ENCODE results near the gene FMNL1. TPM values are rescaled to one million over a fixed set of nuclear protein-coding genes. Genes with fewer than 3 reads are reported as not detected.

The FMNL1 gene
- total and polyA plus RNA-seq, 10 of the 15 experiments (the other 5 are each of a cell fraction or from before 2014, with no cell fraction given), result 3.3 to 108 (median 19.5) TPM

DNA sequence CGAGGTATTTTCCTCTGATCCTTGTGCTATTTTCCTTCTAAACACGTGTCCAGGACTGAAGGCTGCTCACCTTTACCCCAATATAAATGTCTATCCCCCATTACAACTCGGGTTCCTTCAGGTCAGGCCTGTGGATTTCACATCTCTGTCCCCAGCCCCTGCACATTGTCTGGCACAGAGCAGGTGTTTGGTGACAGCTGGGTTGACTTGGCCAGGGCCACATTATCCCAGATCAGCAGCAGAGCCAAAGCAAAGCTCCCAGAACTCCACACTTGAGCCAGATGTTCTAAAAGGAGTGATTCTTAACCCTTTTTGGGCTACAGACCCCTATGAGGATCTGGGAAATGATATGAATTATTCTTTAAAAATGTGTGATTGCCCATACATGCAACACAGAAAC is 58.2 kb downstream of the FMNL1 start:
- no peak overlapping the region for H3K4me2 ChIP-seq (ENCODE audit: control insufficient read depth, insufficient read depth)
- ATAC-seq (no peak), DNase-seq (ENCODE audit: low read depth, low spot score) (no peak), FAIRE-seq (no peak)
- peaks cover 22 to 23% of the 10 kb centered on the region in 2 experiments for H3K36me3 ChIP-seq (ENCODE audit: control insufficient read depth in 2 of 2, insufficient read depth in 2 of 2, low read length in 1 of 2)
- RAD21 ChIA-PET (ENCODE audit: unreplicated experiment), result interaction anchor here (6.2 kb wide), 1 partner anchor 103 kb away, joined by 150 read pairs; no protein-coding TSS in a partner anchor
- WGBS (ENCODE audit: insufficient coverage, insufficient replicate concordance, low lambda C conversion rate, missing lambda C conversion rate), result 98% methylated on average over 3 of the region's 3 CpGs
- intact Hi-C loops (cut with micrococcal nuclease; ENCODE audit: unreplicated experiment) (loop anchor here (5.0 kb wide), 1 partner anchor 58 kb away; the partner anchor contains the start of gene FMNL1), in situ Hi-C loops (cut with MboI) (loop anchor here (5.0 kb wide), 1 partner anchor 107 kb away; no protein-coding TSS in a partner anchor)
- no peak overlapping the region for H3K4me3 ChIP-seq
- no peaks in the 10 kb centered on the region for H3K9me3 ChIP-seq (replicated peaks; ENCODE audit: control insufficient read depth, insufficient read depth, low read length)
- no peak overlapping the region for H3K27ac ChIP-seq (ENCODE audit: control insufficient read depth, insufficient read depth)
- no peak overlapping the region for H3K9ac ChIP-seq (ENCODE audit: control insufficient read depth, insufficient read depth, low read length)
- SMC1A ChIA-PET (ENCODE audit: uncharacterized antibody, unreplicated experiment), result interaction anchor here (1.7 kb wide), 1 partner anchor 105 kb away, joined by 4 read pairs; no protein-coding TSS in a partner anchor
- no TSS peak for BruUV-seq (replicated peaks)
- no peaks in the 10 kb centered on the region for H3K79me2 ChIP-seq (ENCODE audit: control insufficient read depth, insufficient read depth, low read length)
- TF ChIP-seq TAF1 (IDR thresholded peaks at IDR 0.05; ENCODE audit: borderline replicate concordance, low read depth, low read length) (no peak), NR2C1 (IDR thresholded peaks at IDR 0.05) (no peak), CBX5 (IDR thresholded peaks at IDR 0.05; ENCODE audit: low read depth) (no peak), ZZZ3 (IDR thresholded peaks at IDR 0.05; ENCODE audit: control insufficient read depth, insufficient read length, low read depth) (no peak), CHD1 (IDR thresholded peaks at IDR 0.05; ENCODE audit: low read depth, low read length) (no peak), EGR1 (IDR thresholded peaks at IDR 0.05; ENCODE audit: borderline replicate concordance in 1 of 2, low read depth in 2 of 2, low read length in 2 of 2) (no peak), POLR2AphosphoS5 (IDR thresholded peaks at IDR 0.05; ENCODE audit: low read length) (no peak), NFXL1 (IDR thresholded peaks at IDR 0.05; ENCODE audit: borderline replicate concordance) (no peak), RCOR1 (conservative IDR thresholded peaks at IDR 0.05; ENCODE audit: low read depth, low read length) (no peak), ATF7 (IDR thresholded peaks at IDR 0.05; ENCODE audit: low read depth) (no peak)
- TF ChIP-seq, protein P1, sequence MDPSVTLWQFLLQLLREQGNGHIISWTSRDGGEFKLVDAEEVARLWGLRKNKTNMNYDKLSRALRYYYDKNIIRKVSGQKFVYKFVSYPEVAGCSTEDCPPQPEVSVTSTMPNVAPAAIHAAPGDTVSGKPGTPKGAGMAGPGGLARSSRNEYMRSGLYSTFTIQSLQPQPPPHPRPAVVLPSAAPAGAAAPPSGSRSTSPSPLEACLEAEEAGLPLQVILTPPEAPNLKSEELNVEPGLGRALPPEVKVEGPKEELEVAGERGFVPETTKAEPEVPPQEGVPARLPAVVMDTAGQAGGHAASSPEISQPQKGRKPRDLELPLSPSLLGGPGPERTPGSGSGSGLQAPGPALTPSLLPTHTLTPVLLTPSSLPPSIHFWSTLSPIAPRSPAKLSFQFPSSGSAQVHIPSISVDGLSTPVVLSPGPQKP (IDR thresholded peaks at IDR 0.05; ENCODE audit: low read depth, low read length), result no peak
- TF ChIP-seq, protein P2, sequence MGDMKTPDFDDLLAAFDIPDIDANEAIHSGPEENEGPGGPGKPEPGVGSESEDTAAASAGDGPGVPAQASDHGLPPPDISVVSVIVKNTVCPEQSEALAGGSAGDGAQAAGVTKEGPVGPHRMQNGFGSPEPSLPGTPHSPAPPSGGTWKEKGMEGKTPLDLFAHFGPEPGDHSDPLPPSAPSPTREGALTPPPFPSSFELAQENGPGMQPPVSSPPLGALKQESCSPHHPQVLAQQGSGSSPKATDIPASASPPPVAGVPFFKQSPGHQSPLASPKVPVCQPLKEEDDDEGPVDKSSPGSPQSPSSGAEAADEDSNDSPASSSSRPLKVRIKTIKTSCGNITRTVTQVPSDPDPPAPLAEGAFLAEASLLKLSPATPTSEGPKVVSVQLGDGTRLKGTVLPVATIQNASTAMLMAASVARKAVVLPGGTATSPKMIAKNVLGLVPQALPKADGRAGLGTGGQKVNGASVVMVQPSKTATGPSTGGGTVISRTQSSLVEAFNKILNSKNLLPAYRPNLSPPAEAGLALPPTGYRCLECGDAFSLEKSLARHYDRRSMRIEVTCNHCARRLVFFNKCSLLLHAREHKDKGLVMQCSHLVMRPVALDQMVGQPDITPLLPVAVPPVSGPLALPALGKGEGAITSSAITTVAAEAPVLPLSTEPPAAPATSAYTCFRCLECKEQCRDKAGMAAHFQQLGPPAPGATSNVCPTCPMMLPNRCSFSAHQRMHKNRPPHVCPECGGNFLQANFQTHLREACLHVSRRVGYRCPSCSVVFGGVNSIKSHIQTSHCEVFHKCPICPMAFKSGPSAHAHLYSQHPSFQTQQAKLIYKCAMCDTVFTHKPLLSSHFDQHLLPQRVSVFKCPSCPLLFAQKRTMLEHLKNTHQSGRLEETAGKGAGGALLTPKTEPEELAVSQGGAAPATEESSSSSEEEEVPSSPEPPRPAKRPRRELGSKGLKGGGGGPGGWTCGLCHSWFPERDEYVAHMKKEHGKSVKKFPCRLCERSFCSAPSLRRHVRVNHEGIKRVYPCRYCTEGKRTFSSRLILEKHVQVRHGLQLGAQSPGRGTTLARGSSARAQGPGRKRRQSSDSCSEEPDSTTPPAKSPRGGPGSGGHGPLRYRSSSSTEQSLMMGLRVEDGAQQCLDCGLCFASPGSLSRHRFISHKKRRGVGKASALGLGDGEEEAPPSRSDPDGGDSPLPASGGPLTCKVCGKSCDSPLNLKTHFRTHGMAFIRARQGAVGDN (IDR thresholded peaks at IDR 0.05), result no peak
- TF ChIP-seq, protein P3, sequence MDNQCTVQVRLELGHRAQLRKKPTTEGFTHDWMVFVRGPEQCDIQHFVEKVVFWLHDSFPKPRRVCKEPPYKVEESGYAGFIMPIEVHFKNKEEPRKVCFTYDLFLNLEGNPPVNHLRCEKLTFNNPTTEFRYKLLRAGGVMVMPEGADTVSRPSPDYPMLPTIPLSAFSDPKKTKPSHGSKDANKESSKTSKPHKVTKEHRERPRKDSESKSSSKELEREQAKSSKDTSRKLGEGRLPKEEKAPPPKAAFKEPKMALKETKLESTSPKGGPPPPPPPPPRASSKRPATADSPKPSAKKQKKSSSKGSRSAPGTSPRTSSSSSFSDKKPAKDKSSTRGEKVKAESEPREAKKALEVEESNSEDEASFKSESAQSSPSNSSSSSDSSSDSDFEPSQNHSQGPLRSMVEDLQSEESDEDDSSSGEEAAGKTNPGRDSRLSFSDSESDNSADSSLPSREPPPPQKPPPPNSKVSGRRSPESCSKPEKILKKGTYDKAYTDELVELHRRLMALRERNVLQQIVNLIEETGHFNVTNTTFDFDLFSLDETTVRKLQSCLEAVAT (IDR thresholded peaks at IDR 0.05), result no peak
- H3K4me1 ChIP-seq (ENCODE audit: control insufficient read depth, insufficient read depth, low read length), result peaks cover 4% of the 10 kb centered on the region; the same call in 1 of the 2 replicates
- no peaks in the 10 kb centered on the region for H4K20me1 ChIP-seq (ENCODE audit: control insufficient read depth, insufficient read depth)
- POLR2A ChIA-PET, result interaction anchor here (0.7 kb wide), 1 partner anchor 130 kb away, joined by 5 read pairs; no protein-coding TSS in a partner anchor
- CTCF ChIA-PET, result interaction anchor here (1.3 to 6.2 kb wide), 2 partner anchors 32 to 44 kb away, joined by 3 to 194 read pairs; partner anchors contain the start of gene MAP3K14
- H3K27me3 ChIP-seq (replicated peaks in 1 of 2; ENCODE audit: control insufficient read depth in 2 of 2, insufficient read depth in 2 of 2, low read length in 1 of 2), result no peaks in the 10 kb centered on the region
- no peak overlapping the region for H2AFZ ChIP-seq (ENCODE audit: control insufficient read depth, low read depth, low read length)
